ENCODE data around the gene TM9SF3.

Gene TM9SF3

DNA sequence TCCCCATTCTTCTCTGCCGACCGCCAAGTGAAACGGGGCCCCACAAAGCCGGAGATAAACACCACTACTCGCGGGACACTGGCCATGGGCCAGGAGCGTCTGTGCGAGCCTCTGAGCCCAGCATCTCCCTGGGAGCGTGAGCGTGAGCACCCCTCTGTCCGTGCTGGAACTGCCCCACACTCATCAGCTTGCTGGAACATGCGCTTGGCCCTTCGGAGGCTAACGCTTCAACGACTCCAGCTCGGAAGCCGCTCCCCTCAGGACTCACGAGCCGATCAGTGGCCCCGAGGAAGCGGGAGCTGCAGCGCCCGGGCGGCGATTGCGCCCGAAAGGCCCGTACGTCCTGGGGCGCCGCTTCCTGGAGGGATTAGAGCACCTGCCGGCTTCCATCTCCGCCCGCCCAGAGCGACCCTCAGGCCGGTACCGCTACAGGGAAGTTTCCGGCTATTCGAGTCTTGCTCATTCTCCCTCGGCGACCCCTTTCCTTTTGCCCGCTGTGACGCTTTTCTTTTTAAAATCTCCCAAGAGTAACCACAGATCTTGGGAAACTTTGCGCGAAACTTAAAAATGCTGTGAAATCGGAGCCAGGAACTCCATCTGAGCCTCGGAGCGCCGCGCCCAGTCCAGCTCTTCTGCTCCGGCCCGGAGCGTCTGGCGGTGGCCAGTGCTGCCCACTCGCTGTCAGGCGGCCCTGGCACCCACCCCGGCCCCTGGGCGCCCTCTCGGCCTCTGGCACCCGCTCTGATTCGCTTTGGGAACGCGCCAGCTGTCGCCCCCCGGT lies 74.1 kb downstream of the TM9SF3 start:
- no peak for DNase-seq (ENCODE audit: insufficient read length, low spot score)
- TF ChIP-seq, protein P1, sequence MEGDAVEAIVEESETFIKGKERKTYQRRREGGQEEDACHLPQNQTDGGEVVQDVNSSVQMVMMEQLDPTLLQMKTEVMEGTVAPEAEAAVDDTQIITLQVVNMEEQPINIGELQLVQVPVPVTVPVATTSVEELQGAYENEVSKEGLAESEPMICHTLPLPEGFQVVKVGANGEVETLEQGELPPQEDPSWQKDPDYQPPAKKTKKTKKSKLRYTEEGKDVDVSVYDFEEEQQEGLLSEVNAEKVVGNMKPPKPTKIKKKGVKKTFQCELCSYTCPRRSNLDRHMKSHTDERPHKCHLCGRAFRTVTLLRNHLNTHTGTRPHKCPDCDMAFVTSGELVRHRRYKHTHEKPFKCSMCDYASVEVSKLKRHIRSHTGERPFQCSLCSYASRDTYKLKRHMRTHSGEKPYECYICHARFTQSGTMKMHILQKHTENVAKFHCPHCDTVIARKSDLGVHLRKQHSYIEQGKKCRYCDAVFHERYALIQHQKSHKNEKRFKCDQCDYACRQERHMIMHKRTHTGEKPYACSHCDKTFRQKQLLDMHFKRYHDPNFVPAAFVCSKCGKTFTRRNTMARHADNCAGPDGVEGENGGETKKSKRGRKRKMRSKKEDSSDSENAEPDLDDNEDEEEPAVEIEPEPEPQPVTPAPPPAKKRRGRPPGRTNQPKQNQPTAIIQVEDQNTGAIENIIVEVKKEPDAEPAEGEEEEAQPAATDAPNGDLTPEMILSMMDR (IDR thresholded peaks at IDR 0.05; ENCODE audit: insufficient read depth, missing control alignments) = no peak
- no peak for FAIRE-seq

DNA sequence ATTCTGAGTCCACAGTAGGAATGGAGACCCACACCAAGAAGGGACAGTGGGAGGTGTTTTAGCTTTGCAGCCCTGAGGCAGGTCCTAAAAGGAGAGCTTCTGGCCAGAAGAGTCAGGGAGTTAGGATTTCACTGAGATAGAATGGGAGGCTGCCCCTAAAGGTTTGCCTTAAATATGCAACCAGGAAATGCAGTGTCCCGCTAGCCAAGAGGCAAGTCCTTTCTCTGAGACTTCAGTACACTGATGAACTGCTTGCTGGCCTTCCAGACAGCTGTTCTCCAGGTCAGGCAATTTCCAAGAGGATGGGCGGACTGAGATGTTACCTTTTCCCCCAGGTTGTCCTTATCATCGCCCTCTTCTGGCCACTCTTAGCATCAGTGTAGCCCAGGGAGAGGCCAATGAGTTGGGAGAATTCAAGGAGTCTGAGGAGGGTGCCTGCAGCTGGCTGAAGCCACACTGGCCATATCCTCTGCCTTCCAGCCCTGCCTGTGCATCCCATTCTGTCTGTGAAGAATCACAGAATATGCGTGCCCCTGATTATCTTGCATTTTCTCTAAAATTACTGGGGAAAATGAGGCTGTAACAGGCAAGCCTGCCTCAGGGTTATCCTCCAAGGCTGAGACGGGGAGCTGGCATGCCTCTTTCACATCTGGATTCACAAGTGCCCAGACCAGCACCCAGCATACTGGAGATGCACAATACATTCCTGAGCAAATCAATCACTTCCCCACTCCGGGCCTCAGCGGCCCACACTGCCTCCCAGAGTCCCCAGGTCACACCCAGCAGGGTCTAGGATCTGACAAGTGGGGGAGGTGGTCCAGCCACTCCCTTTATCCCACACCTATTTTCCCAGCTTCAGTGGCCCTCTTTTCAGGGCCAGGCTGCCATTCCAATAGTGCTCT lies 75.5 kb downstream of the TM9SF3 start:
- FAIRE-seq (no peak), DNase-seq (ENCODE audit: insufficient read length, low spot score) (peak; percentile 60)
- TF ChIP-seq, protein P1 (IDR thresholded peaks at IDR 0.05; ENCODE audit: insufficient read depth, missing control alignments) = peak; percentile 72

DNA sequence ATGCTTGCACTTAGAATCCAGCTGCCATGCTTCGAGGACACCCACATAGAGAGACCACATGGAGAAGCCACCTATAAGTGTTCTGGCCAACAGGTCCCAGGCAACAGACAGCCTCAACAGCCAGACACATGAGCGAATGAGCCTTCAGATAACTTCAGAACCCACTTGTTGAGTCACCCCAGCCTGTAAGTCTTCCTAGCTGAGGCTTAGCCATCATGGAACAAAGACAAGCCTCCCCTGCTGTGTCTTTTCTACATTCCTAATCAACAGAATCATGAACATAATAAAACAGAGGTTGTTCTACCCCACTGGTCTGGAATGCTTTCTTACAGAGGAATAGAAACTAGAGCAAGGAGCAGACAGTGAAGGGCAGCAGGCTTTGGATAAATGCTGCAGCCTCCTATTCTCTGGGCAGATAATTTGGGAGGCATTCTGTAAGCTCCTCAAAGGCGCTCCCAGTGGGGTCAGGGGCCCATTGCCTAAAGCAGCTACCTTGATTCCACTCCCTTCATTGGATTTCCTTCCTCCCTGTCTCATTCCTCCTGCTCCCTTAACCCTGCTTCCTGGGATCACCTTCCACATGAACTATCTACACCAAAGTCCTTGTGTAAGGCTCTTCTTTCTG lies 77.7 kb downstream of the TM9SF3 start:
- TF ChIP-seq, protein P1 (IDR thresholded peaks at IDR 0.05; ENCODE audit: insufficient read depth, missing control alignments) = no peak
- FAIRE-seq (no peak), DNase-seq (ENCODE audit: insufficient read length, low spot score) (no peak)

DNA sequence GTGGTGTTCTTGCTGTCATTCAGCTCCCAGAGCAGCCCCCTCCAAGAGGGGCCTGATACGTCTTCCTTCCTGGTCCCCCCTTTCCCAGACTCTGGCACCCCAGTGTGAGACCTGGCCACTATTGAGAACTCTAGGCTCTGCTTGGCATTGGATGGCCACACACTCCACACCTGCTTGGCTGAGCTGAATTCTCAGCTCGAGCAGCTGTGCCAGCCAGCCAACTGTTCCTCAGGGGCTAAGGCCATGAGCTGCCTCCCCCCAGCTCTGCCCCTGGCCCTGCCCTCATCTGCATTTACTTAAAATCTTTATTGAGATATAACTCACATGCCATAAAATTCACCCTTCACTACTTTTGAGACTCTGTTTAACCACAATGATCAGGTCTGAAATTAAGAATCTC lies 79.8 kb downstream of the TM9SF3 start:
- FAIRE-seq (no peak), DNase-seq (ENCODE audit: insufficient read length, low spot score) (no peak)
- TF ChIP-seq, protein P1 (IDR thresholded peaks at IDR 0.05; ENCODE audit: insufficient read depth, missing control alignments) = no peak

- no peak for FAIRE-seq
- TF ChIP-seq, protein P1 (IDR thresholded peaks at IDR 0.05; ENCODE audit: insufficient read depth, missing control alignments) = no peak
- no peak for DNase-seq (ENCODE audit: insufficient read length, low spot score)
Measured at GRCh38 chr10:96505150-96506136, 81.4 kb downstream of the TM9SF3 start.

DNA sequence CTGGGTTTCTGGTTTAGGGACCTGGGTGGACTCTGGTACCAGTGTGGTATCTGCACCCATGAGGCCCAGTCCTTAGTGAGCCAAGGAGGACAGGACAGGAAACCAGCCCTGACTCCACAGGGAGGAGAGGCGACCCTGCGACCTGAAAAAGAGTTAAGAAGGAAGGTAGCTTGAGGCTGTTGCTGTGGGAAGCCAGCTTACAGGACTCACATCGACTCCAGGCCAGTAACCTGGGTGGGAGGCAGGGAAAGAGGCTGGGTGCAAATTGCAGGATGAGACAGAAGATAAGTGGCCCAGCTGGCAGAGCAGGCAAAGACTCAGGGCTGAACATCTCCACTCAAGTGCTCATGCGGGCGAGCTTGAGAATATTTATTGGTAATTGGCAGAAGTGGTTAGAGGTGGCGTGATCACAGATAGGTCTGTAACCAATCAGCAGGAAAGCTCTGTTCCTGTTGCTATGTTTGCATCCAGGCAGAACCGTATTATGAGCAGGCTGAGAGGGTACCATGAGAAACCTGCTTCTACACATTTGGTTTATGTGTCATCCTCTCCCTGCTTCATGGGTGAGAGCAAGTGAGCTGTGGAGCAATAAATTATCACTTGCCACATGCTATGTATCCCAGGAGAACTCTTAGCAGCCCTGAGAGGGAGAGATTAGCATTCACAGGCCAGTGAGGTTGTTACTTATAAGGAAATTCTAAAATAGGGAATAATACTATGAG lies 84.1 kb downstream of the TM9SF3 start:
- no peak for DNase-seq (ENCODE audit: insufficient read length, low spot score)
- no peak for FAIRE-seq
- TF ChIP-seq, protein P1 (IDR thresholded peaks at IDR 0.05; ENCODE audit: insufficient read depth, missing control alignments) = no peak
